WI38 (cell line): ENCODE results near the gene FLVCR2.
A peak's percentile ranks its signal among the peaks of the same experiment; 100 is the strongest.

Source experiments
- H3K4me3 ChIP-seq: 2 replicates; pipeline ENCODE4 v1.5.1; 2011; ENCODE audit warnings: low read depth, mild to moderate bottlenecking, control low read depth, low read length
- CTCF ChIP-seq: IDR thresholded peaks from 2 replicates; pipeline ENCODE4 v1.5.1; 2012; ENCODE audit warnings: low read depth, mild to moderate bottlenecking, control low read depth, low read length

The FLVCR2 gene

GRCh38 chr14:75578102-75578785 lies at the start of gene FLVCR2:
Gene FLVCR2, plus strand, starts transcription at chr14:75578620. Its CDS starts 353 bp downstream, at chr14:75578973.
- no peak for TF ChIP-seq CTCF
- H3K4me3 ChIP-seq, result peak within 1 kb of the TSS; percentile 65

- no peak overlapping the region for H3K4me3 ChIP-seq
- no peak for TF ChIP-seq CTCF
Measured at GRCh38 chr14:75531256-75531655, 47.2 kb upstream of the FLVCR2 start.

GRCh38 chr14:75531660-75532317 lies 46.6 kb upstream of the FLVCR2 start:
- no peak overlapping the region for H3K4me3 ChIP-seq
- no peak for TF ChIP-seq CTCF

GRCh38 chr14:75533791-75534555 lies 44.4 kb upstream of the FLVCR2 start:
- TF ChIP-seq CTCF, result no peak
- no peak overlapping the region for H3K4me3 ChIP-seq

GRCh38 chr14:75535164-75535898 lies 43.1 kb upstream of the FLVCR2 start:
- no peak for TF ChIP-seq CTCF
- no peak overlapping the region for H3K4me3 ChIP-seq

GRCh38 chr14:75537071-75537470 lies 41.3 kb upstream of the FLVCR2 start:
- TF ChIP-seq CTCF, result no peak
- H3K4me3 ChIP-seq, result no peak overlapping the region
